ENCODE measurements around the gene BAAT.

BAAT gene

GRCh38 chr9:101311758-101312420, 72.9 kb downstream of the BAAT start:
- DNase-seq = no peak

- no peak for DNase-seq
These were observed 73.6 kb downstream of the BAAT start for GRCh38 chr9:101311191-101311590.

Measured in activated T-cell treated with anti-CD3 and anti-CD28 coated beads, Interleukin-2, amount 50 U/mL, for 48 hours (primary cell).